Body of pancreas (tissue), 4 donors: ENCODE data around the gene BCAP29.

Source experiments
- CTCF ChIP-seq, 7 experiments: fragments of 450-650 bp in 4 of 7; fragments of 200-600 bp in 3 of 7; sonication (generic) in 3 of 7; IDR thresholded peaks; one replicate each; pipeline ENCODE4 v1.5.1; 2016 to 2019; ENCODE audit warnings: antibody characterized with exemption in 7 of 7
- POLR2A ChIP-seq, 3 donors: fragments of 450-650 bp; IDR thresholded peaks; one replicate each; pipeline ENCODE4 v1.6.1; 2016; ENCODE audit warnings: antibody characterized with exemption in 3 of 3, mild to moderate bottlenecking in 2 of 3

DNA sequence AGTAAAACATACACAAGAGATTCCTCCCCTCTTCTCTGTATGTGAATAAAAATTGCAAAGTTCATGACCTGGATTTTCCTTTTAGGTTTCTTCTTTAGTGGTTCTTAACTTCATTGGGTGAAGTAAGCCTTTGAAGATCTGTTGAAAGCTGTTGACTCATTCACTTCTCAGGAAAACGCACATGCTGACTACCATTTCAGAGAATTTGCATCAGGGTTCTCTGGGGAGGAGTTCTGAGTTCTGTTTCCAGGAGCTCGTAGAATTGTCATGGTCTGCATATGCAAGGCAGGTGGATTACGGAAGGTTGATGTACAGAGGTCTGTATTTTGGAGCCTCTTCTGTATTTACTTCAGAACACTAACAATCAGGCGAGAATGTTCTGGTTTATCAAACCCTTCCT lies 79.6 kb downstream of the BCAP29 start:
- TF ChIP-seq CTCF (IDR thresholded peaks at IDR 0.05), result no peak
- TF ChIP-seq POLR2A (IDR thresholded peaks at IDR 0.05), result no peak
